Posterior vena cava (tissue), 2 donors: ENCODE measurements around the gene SH3BP5L. TPM values are rescaled to one million over a fixed set of nuclear protein-coding genes. Genes with fewer than 3 reads are reported as not detected.
"Not testable (repeated sequence)": the region's sequence is repeated elsewhere in the genome, so short reads cannot be mapped to it uniquely, and the experiment has no call there.

Source experiments
- DNase-seq: peaks from one replicate; pipeline ENCODE4 v3.0.0-alpha.2; 2020; ENCODE audit warnings: low spot score
- intact Hi-C, 2 donors: fragments of 100-400 bp; cut with DNase I; formaldehyde crosslinking; loops; one replicate each; pipeline versions ENCODE4 v1.14.1 to v1.14.2; 2022 to 2023
- total RNA-seq, 2 donors: library from RNA; stranded (reverse); fragmentation: NEBNext Ultra II Directional; extraction: Animal tissue kit (Norgen Biotek cat#: 25700); gene quantifications; one replicate each; pipeline ENCODE4 v1.2.1, GENCODE V29; 2021
- donor health status: DM: yes; HTN: yes; CAD: no.
- donor health status: DM: yes; HTN: yes; CAD: no.

Gene SH3BP5L
- total RNA-seq, 2 donors from 2014 or later = 17.5 to 18.4 TPM

DNA sequence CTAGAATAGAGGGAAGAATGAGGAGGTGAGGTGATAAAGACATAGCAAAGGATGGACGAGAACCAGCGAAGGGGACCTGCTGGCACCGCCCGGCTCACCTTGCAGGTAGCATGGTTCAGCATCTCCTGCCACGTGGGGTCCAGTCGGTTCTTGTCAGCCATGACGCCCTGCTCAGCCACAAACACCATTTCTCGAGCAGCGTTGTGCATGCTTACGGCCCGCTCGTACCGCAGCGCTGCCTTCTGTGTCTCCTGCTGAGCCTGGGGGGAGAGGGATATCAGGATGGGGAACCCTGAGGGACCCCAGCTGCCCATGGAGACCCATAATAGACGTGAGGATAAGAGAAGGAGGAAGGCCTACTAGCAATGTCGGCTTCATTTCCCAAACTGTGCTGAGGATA is 11.4 kb downstream of the SH3BP5L start:
- DNase-seq = no peak
- intact Hi-C loops = no loop called here

DNA sequence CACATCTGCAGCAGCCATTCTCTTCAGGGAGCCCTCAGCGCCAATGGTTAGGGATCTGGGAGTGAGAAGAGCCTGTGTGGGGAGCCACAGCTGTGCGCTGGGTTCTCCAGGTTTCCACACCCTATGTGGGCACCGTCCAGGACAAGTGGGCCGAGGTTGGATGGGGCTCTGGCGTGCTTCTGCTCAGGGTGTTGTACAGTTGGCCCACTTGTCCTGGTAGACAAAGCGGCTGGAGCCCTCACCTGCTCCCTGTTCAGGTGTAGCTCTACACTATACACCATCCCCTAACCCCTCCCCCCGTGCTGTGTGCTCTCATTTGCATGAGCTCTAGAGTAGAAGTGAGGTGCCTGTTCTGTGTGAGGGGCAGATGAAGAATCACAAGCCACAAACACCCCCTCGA is 12.2 kb downstream of the SH3BP5L start:
- intact Hi-C loops = no loop called here

DNA sequence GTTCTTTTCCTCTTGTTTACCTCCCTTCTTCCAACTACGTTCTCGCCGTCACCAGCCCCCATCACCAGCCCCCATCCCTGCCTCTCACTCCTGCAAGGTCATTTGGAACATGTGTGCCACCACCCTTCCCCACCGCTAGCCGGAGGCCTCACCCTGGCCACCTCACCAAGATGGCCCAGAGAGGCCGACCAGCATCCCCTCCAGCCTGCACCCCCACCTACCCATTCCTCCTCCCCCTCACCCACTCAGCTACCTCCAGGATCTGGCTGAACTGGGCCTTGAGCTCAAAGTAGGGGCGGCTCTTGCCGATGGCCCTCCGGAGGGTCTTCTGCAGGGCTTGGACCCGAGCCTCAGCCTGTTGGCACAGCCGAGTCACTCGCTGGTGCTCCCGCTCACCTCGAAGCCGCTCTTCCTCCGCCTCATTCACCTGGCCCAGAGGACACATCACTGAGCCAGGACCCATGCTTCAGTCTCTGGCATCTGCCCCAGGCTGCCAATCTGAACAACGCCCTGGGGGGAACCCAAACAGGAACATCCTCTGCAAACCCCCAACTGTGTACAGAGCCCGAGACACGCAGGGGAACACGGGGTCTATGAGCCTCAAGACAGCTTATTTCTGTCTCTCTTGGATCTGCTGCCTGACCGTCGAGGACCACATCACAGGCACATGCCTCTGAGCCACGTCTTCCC is 12.8 kb downstream of the SH3BP5L start:
- intact Hi-C loops = no loop called here
- no peak for DNase-seq

More for the DNA sequence above, 12.2 kb downstream of the SH3BP5L start:
- no peak for DNase-seq

DNA sequence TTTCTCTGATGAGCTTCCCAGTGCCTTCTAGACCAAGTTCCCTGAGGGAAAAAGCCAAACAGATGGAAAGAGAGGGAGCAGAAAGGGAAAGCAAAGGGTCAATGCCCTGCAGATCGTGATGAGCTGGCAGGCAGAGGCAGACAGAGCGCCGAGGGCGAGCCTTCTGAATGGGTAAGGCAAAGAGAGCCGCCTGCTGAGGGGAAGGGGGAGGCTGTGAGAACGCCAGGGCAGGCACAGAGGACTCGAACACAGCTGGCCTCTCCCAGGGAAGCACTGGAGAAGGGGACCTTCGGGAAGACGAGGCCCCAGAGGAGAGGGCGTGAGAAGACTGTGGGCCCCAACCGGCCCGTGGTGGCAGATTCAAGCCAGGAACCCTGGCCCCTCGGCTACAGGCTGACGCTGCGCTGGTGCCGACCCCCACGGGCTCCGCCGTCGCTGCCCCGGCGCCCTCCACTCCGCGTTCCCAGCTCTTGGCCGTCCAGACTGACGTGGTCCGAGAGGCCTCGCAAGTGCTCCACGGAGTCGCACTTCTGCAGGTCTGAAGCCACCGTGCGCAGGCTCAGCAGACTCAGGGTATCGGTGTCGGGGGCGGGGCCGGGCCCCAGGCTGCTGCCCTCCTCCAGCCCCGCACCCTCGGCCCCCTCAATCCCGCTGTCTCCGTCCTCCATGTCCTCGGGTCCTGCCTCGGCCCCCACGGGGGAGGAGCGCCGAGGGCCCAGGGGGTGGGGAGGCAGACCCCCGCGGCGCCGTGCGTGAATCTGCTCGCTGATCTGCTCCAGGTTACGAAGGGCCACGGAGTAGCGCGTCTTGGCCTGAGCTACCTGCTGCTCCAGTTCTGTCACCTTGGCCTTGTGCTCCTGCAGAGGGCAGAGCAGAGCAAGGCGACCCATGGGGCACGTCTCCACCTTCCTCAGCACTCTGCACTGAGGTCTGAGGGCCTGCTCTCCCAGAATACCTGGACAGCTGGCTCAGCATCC is 13.9 kb downstream of the SH3BP5L start:
- DNase-seq = no peak
- intact Hi-C loops = no loop called here

DNA sequence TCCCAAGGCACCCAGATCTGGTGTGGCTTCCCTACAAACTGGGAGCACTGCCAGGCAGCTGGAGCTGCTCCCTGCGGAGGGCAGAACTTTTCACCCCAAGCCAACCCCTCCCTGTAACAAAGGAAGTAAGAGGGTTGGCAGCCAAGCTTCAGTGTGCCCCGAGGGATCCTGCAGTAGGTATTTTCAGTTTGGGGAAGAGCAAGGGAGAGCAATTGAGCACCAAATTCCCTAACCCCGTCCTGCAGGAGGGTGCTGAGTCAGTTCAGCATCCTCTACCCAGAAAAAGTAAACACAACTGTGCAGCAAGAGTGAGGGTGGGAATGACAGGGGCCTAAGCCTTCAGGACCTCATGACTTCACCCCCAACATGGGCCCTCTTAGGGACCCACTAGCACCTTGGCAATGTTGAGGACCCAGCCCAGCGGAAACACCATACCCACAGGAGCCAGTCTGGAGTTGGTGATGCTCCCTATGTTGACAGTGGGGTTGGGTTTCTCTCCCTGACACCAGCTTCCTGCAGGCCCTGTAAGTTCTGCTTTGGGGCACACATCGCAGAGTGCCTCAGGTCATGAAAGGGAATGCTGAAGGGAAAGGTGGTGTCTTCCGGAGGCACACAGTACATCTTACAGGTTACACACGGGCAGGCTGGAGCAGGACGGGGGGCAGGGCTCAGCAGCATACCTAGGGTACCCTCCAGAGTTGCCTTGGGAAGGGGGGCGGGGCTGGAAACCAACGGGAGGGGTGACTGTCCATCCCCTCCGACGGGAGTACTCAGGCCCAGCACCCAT is 14.8 kb downstream of the SH3BP5L start:
- intact Hi-C loops = no loop called here
- no peak for DNase-seq

DNA sequence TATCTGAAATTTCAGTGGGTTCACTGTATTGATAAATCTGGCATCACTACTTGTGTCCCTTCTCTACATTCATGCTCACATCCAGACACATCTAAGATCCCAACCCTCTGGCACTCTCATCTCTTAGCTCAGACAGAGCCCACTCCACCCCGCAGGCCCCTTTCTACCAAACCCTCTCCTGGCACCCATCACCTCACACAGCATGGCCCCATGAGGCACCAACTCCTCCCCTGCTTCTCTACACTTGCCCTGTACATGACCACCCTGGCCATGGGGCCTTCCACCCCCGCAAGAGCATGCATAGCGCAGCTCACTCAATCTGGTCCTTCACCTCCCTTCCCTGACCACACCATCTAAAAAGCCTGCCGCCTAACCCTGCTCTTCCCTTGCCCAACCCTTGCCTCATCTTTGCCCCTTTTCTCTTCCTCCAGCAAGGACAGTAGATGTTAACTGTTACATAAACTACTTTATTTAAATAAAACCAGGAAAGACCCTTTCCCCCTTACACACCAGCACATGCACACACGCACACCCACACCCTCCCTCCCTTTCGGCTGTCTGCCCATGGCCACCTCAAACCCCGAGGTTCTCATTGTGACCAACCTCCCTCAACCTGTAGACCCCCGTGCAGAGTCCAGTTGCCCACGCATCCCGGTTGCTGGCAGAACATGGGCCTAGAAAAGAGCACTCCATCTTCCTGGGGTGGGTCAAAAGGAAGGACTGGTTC is 15.6 kb downstream of the SH3BP5L start:
- no peak for DNase-seq
- intact Hi-C loops = no loop called here

DNA sequence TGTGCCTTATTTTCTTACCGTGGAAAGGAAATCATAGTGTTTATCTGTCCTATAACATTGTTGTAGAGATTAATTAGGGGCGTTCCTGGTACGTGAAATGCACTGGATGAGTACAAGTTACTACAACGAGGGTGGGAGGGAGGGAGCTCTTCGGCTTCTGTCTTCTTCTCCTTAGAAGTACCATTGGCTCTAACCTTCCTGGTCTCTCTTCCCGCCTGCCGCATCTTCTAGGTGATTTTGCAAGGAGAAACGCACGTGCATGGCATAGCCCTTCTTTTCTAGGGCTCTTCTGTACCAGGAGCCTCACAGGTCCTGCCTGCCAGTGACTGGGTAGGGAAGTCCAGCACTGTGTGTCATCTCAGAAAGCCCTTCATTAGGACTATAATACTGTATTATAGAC is 16.8 kb downstream of the SH3BP5L start:
- intact Hi-C loops = no loop called here
- no peak for DNase-seq

DNA sequence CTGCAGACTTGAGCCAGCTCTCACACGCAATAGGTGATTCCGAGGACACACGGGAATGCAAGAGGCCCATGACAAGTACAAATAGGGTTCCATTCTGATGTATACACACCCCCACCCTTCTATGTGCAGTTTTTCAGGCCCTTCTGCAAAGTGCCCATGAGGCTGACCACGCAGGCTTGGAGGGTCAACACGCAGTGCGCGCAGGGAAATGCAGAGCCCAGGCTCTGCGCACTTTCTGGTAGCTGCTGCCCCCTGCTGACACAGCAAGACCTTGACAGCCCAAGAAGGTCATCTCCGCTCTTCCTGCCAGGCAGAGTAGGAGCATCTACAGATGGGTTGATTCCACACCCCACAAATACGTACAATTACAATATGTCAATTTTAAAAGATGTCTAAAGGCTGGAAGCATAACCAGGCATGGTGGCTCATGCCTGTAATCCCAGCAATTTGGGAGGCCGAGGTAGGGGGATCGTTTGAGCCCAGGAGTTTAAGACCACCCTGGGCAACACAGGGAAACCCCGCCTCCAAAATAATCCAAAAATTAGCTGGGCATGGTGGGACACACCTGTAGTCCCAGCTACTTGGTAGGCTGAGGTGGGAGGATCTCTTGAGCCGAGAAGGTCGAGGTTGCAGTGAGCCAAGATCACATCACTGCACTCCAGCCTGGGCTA is 18.5 kb downstream of the SH3BP5L start:
- intact Hi-C loops = no loop called here
- DNase-seq = no peak

DNA sequence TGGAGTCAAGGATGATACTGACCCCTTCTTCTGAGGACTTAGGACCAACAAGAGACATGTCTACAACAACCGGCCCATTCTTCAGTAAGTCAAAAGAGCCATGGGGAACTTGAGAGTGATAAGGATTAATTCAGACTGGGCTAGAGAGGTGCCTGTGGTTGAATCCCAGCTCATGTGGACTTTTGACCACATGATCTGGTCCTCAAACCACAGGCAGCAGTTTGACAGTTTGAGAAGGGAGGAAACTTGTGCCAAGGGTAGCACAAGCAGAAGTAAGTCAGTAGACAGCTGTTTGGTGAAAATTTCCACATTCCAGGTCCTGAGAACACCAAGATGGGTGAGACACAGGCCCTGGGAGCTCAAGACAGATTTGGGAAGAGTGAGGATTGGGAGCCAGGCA is 19.8 kb downstream of the SH3BP5L start:
- no peak for DNase-seq
- intact Hi-C loops = no loop called here

DNA sequence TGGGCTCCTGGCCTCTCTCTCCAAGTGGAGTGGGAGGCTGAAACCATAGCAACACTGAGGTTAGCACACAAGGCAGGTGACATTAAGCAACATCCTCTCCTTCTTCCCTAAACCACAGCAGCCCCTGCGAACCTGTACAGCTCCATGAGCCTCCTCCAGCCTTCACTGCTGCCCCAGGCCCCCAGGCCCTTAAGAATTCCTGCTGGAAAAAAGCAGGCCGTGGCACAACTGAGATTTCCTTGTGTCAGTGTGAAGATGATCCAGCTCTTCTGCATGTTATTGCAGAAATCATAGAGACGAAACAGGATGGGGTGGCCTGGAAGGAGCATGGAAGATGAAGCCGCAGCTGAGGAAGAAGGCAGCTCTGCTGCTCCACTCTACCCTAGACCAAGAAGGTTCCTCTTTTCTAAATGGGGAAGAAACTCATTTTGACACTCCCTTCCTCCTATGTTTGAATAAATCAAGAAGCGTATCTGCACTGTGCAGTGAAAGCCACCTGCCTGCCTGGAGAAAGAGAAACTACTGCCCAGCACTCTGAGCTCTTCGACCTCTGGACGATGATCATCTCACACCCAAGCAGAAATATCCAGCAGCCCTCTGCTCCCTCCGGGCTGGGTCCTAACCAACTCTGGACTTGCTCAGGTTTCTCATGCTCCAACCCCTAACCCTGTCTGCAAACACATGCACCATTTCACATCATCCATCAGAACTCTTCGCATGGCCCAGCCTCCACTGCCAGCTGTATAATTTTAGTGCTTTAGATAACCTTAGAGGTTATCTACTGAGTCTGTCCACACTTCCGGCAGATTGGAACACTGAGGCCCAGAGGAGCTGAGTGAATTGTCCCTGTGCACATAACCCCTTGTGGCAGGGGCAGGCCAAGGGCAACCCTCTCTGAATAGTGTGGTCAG is 20.7 kb downstream of the SH3BP5L start:
- no peak for DNase-seq
- intact Hi-C loops = no loop called here

DNA sequence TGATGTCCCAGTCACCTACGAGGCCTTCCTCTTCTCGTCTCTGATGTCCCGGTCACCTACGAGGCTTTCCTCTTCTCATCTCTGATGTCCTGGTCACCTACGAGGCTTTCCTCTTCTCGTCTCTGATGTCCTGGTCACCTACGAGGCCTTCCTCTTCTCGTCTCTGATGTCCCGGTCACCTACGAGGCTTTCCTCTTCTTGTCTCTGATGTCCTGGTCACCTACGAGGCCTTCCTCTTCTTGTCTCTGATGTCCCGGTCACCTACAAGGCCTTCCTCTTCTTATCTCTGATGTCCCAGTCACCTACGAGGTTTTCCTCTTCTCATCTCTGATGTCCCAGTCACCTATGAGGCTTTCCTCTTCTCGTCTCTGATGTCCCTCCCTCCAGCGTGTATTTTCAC is 22.2 kb downstream of the SH3BP5L start:
- intact Hi-C loops, DNase-seq: not testable (repeated sequence)

DNA sequence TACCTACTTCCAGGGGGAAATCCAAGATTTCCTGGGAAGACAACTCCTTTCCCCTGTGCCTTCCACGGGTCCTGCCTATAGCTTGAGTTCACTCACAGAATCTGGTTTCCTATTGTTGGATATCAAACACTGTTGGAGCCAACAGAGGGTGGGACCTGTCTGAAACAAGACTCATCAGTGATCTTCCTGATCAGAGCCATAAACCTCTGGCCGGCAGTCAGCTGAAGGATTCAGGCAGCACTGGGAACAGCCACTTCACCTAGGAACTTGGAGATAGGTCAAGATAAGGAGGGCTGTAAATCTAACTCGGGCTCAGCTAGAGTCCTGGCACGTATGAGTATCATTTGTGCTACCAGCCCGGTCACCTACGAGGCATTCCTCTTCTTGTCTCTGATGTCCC is 23.3 kb downstream of the SH3BP5L start:
- no peak for DNase-seq
- intact Hi-C loops = no loop called here

DNA sequence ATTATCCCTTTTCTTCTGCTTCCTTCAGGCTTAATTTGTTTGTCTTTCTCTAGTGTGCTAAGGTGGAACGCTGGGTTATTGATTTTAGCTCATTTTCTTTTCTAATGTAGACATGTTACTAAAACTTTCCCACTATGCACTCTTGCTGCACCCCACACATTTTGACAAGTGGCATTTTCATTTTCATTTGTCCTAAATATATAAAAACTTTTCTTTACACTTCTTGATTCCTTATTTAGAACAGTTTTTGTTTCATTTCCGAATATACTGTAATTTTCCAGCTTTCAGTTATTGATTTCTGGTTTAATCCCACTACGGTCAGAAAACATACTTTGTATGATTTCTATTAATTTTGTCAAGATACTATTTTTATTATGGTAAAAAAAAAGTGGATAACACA is 25.3 kb downstream of the SH3BP5L start:
- no peak for DNase-seq
- intact Hi-C loops = no loop called here

DNA sequence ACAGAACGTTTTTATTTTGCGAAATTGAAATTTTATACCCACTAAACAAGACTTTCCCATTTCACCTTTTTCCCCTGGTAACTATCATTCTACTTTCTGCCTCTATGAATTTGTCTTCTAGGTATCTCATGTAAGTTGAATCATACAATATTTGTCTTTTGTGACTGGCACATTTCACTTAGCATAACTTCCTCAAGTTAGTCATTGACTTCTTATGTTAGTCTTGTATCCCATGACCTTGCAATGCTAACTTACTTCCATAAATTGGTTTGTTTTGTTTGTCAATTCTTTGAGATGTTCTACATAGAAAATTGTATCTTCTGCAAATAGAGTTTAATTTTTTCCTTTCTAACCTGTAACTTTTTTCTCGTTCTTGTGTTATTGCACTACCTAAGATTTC is 26.9 kb downstream of the SH3BP5L start:
- intact Hi-C loops = no loop called here
- no peak for DNase-seq

DNA sequence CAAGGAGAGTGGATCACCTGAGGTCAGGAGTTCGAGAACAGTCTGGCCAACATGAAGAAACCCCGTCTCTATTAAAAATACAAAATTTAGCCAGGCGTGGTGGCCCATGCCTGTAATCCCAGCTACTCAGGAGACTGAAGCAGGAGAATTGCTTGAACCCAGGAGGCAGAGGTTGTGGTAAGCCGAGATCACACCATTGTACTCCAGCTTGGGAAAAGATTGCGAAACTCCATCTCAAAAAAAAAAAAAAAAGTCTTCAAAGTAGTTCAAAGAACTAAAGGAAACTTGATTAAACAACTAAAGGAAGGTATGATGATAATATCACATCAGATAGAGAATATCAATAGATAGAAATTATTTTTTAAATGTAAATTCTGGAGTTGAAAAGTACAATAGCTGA is 31.1 kb downstream of the SH3BP5L start:
- DNase-seq, intact Hi-C loops: not testable (repeated sequence)

DNA sequence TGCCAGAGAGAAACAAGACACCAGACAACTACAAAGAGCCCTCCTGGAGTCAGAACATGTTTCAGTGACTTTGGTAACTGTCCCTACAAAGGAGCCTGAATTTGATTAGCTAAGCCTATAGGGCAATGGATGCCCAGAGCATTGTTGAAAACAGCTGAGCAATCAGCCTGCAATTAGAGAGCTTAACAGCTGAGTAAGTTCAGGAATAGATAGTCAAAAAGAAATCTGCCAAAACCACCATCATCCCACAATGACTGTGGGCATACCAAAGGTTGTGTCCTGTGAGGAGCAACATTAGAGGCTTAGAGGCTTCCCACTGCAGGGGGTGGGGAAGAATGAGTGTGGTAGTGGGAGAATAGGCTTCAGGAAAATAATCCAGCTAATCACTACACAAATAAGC is 32.1 kb downstream of the SH3BP5L start:
- DNase-seq = no peak
- intact Hi-C loops = no loop called here

DNA sequence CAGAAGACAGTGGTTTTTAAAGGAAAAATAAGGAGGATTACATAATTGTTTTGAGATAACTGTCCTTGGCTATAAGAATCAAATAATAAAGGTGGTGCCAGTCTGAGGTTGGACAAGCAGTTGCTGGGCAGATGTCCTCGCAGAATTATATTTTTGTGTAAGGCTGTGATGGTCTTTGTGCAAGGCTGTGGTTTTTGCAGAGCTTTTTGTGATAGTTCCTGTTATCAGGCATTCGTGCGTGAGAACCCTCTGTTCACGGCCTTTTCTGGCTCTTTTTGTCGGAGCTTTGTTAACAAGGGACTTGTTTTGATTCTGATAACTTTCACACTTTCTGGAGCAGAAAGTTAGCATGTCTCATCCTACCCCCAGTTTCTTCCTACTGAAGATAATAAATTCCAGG is 33.4 kb downstream of the SH3BP5L start:
- no peak for DNase-seq
- intact Hi-C loops = no loop called here

DNA sequence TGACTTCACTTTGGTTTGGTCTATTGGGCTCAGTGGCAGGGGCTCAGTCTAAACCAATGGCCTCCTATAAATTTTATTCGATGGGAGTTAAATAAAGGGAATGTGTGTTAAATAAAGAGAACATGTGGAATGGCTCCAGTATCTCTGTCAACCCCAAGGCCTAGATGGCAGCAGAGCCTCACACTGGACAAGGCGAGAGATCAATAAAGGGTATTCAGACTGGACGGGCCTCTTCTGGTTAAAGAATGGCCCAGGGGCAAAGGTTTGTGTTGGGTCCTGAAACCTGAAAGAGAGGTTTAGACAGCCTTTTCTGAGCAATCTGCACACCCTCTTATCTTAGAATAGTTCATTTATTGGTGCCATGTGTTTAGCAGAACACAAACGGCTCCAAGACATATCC is 34.7 kb downstream of the SH3BP5L start:
- no peak for DNase-seq
- intact Hi-C loops = no loop called here
